ENCODE data around the gene ST6GAL2. TPM values are rescaled to one million over a fixed set of nuclear protein-coding genes. Genes with fewer than 3 reads are reported as not detected.

ST6GAL2 gene
- total RNA-seq, 1 donor = 0.36 TPM

- Histone ChIP-seq H2AFZ (ENCODE audit: low read length) (no peak overlapping the region), H3K4me2 (ENCODE audit: insufficient read depth, low read length) (no peak overlapping the region), H3K9me3 (ENCODE audit: low read depth, low read length) (no peaks in the 10 kb centered on the region), H3K4me1 (ENCODE audit: insufficient read depth, low read length) (no peaks in the 10 kb centered on the region), H3K27ac (ENCODE audit: low read depth, low read length) (no peak overlapping the region), H4K20me1 (ENCODE audit: insufficient read depth, low read length) (no peaks in the 10 kb centered on the region), H3K36me3 (ENCODE audit: insufficient read depth, low read length) (no peaks in the 10 kb centered on the region), H3K27me3 (ENCODE audit: insufficient read depth, low read length) (no peaks in the 10 kb centered on the region), H3K79me2 (ENCODE audit: insufficient read depth, low read length) (no peaks in the 10 kb centered on the region), H3K4me3 (ENCODE audit: insufficient read depth, low read length) (no peak overlapping the region)
- no peak for DNase-seq (ENCODE audit: insufficient read length, low spot score, missing footprints)
- TF ChIP-seq CTCF (IDR thresholded peaks at IDR 0.05; ENCODE audit: extremely low read depth, low read depth, low read length) = no peak
Measured at GRCh38 chr2:106921451-106921850, 35.5 kb upstream of the ST6GAL2 start.

GRCh38 chr2:106919012-106919411 lies 33.0 kb upstream of the ST6GAL2 start:
- no peak for TF ChIP-seq CTCF (IDR thresholded peaks at IDR 0.05; ENCODE audit: extremely low read depth, low read depth, low read length)
- Histone ChIP-seq H3K27me3 (ENCODE audit: insufficient read depth, low read length) (no peaks in the 10 kb centered on the region), H3K36me3 (ENCODE audit: insufficient read depth, low read length) (no peaks in the 10 kb centered on the region), H4K20me1 (ENCODE audit: insufficient read depth, low read length) (no peaks in the 10 kb centered on the region), H3K4me3 (ENCODE audit: insufficient read depth, low read length) (no peak overlapping the region), H3K9me3 (ENCODE audit: low read depth, low read length) (no peaks in the 10 kb centered on the region), H3K4me1 (ENCODE audit: insufficient read depth, low read length) (no peaks in the 10 kb centered on the region), H3K4me2 (ENCODE audit: insufficient read depth, low read length) (no peak overlapping the region), H3K79me2 (ENCODE audit: insufficient read depth, low read length) (no peaks in the 10 kb centered on the region), H3K27ac (ENCODE audit: low read depth, low read length) (no peak overlapping the region), H2AFZ (ENCODE audit: low read length) (no peak overlapping the region)
- no peak for DNase-seq (ENCODE audit: insufficient read length, low spot score, missing footprints)

- Histone ChIP-seq H3K27me3 (ENCODE audit: insufficient read depth, low read length) (no peaks in the 10 kb centered on the region), H3K4me2 (ENCODE audit: insufficient read depth, low read length) (no peak overlapping the region), H3K9me3 (ENCODE audit: low read depth, low read length) (no peaks in the 10 kb centered on the region), H4K20me1 (ENCODE audit: insufficient read depth, low read length) (no peaks in the 10 kb centered on the region), H3K36me3 (ENCODE audit: insufficient read depth, low read length) (no peaks in the 10 kb centered on the region), H3K4me1 (ENCODE audit: insufficient read depth, low read length) (no peaks in the 10 kb centered on the region), H2AFZ (ENCODE audit: low read length) (no peak overlapping the region), H3K4me3 (ENCODE audit: insufficient read depth, low read length) (no peak overlapping the region), H3K79me2 (ENCODE audit: insufficient read depth, low read length) (no peaks in the 10 kb centered on the region), H3K27ac (ENCODE audit: low read depth, low read length) (no peak overlapping the region)
- no peak for TF ChIP-seq CTCF (IDR thresholded peaks at IDR 0.05; ENCODE audit: extremely low read depth, low read depth, low read length)
- no peak for DNase-seq (ENCODE audit: insufficient read length, low spot score, missing footprints)
Measured at GRCh38 chr2:106904242-106904641, 18.3 kb upstream of the ST6GAL2 start.

- DNase-seq (ENCODE audit: insufficient read length, low spot score, missing footprints) = no peak
- no peaks in the 10 kb centered on the region for H3K36me3 ChIP-seq (ENCODE audit: insufficient read depth, low read length)
- H3K4me1 ChIP-seq (ENCODE audit: insufficient read depth, low read length) = no peaks in the 10 kb centered on the region
- H3K9me3 ChIP-seq (ENCODE audit: low read depth, low read length) = no peaks in the 10 kb centered on the region
- H4K20me1 ChIP-seq (ENCODE audit: insufficient read depth, low read length) = no peaks in the 10 kb centered on the region
- H2AFZ ChIP-seq (ENCODE audit: low read length) = no peak overlapping the region
- H3K27me3 ChIP-seq (ENCODE audit: insufficient read depth, low read length) = no peaks in the 10 kb centered on the region
- H3K4me2 ChIP-seq (ENCODE audit: insufficient read depth, low read length) = no peak overlapping the region
- H3K4me3 ChIP-seq (ENCODE audit: insufficient read depth, low read length) = no peak overlapping the region
- no peaks in the 10 kb centered on the region for H3K79me2 ChIP-seq (ENCODE audit: insufficient read depth, low read length)
- TF ChIP-seq CTCF (IDR thresholded peaks at IDR 0.05; ENCODE audit: extremely low read depth, low read depth, low read length) = no peak
- no peak overlapping the region for H3K27ac ChIP-seq (ENCODE audit: low read depth, low read length)
Measured at GRCh38 chr2:106899786-106900530, 14.0 kb upstream of the ST6GAL2 start.

All from osteoblast (primary cell).